OCI-LY1 (cell line): ENCODE data around the gene LHX2.

Source experiments
- H2AFZ ChIP-seq: fragments of 200-600 bp; sonication (generic), shearing (Covaris generic); 2 replicates; pipeline ENCODE4 v1.6.0; 2014; ENCODE audit warnings: antibody characterized with exemption, mild to moderate bottlenecking, low read length
- H3F3A ChIP-seq: fragments of 200-600 bp; sonication (generic), shearing (Covaris generic); 2 replicates; pipeline ENCODE4 v1.6.0; 2014; ENCODE audit warnings: mild to moderate bottlenecking, antibody characterized with exemption, low read length, moderate library complexity; ENCODE audit not compliant: insufficient read depth
- H3K27ac ChIP-seq: fragments of 200-600 bp; sonication (generic); 2 replicates; pipeline ENCODE4 v1.5.1; 2014; ENCODE audit warnings: low read length, mixed run types, mild to moderate bottlenecking, low read depth; ENCODE audit not compliant: poor library complexity, severe bottlenecking
- H3K27me3 ChIP-seq: fragments of 200-600 bp; sonication (generic); 2 replicates; pipeline ENCODE4 v1.6.0; 2014; ENCODE audit warnings: antibody characterized with exemption, mild to moderate bottlenecking, low read length, moderate library complexity; ENCODE audit not compliant: insufficient read depth
- H3K36me3 ChIP-seq: fragments of 200-600 bp; sonication (generic); 2 replicates; pipeline ENCODE4 v1.6.1; 2014; ENCODE audit warnings: mild to moderate bottlenecking, antibody characterized with exemption, low read length, moderate library complexity, mixed read lengths; ENCODE audit not compliant: insufficient read depth
- H3K4me1 ChIP-seq: fragments of 200-600 bp; sonication (generic); 2 replicates; pipeline ENCODE4 v1.5.1; 2014; ENCODE audit warnings: mild to moderate bottlenecking, low read length, moderate library complexity; ENCODE audit not compliant: insufficient read depth, severe bottlenecking
- H3K4me2 ChIP-seq: fragments of 200-600 bp; sonication (generic), shearing (Covaris generic); 2 replicates; pipeline ENCODE4 v1.6.1; 2014; ENCODE audit warnings: low read length
- H3K4me3 ChIP-seq: fragments of 200-600 bp; sonication (generic); 2 replicates; pipeline ENCODE4 v1.5.1; 2014; ENCODE audit warnings: low read length, low read depth, mild to moderate bottlenecking, mixed read lengths; ENCODE audit not compliant: poor library complexity, severe bottlenecking
- H3K79me2 ChIP-seq: fragments of 200-600 bp; shearing (Covaris generic); 2 replicates; pipeline ENCODE4 v1.6.1; 2016; ENCODE audit warnings: mixed run types, low read length, mixed read lengths; ENCODE audit not compliant: insufficient read depth
- H3K9ac ChIP-seq: fragments of 200-600 bp; sonication (generic), shearing (Covaris generic); 2 replicates; pipeline ENCODE4 v1.6.1; 2014; ENCODE audit warnings: mild to moderate bottlenecking, low read length, mixed read lengths
- H3K9me2 ChIP-seq: fragments of 200-600 bp; sonication (generic), shearing (Covaris generic); 2 replicates; pipeline ENCODE4 v1.6.1; 2014; ENCODE audit warnings: low read depth, mild to moderate bottlenecking, low read length, mixed read lengths
- H3K9me3 ChIP-seq: fragments of 200-600 bp; shearing (Covaris generic); 2 replicates; pipeline ENCODE4 v1.6.1; 2014; ENCODE audit warnings: low read length, mixed read lengths
- H4K20me1 ChIP-seq: fragments of 200-600 bp; sonication (generic), shearing (Covaris generic); 2 replicates; pipeline ENCODE4 v1.6.0; 2016; ENCODE audit warnings: mild to moderate bottlenecking, low read length; ENCODE audit not compliant: insufficient read depth
- EZH2 ChIP-seq: fragments of 200-600 bp; sonication (generic), shearing (Covaris generic); IDR thresholded peaks from 2 replicates; pipeline ENCODE4 v1.8.0; 2017; ENCODE audit warnings: borderline replicate concordance, mixed run types, mild to moderate bottlenecking, antibody characterized with exemption, low read length, moderate library complexity, mixed read lengths
- TF ChIP-seq, protein P1 (sequence below): fragments of 200-600 bp; sonication (generic), shearing (Covaris generic); IDR thresholded peaks from 2 replicates; pipeline ENCODE4 v1.5.1; 2017; ENCODE audit warnings: mild to moderate bottlenecking, antibody characterized with exemption, low read length, moderate library complexity, mixed read lengths

The LHX2 gene

DNA sequence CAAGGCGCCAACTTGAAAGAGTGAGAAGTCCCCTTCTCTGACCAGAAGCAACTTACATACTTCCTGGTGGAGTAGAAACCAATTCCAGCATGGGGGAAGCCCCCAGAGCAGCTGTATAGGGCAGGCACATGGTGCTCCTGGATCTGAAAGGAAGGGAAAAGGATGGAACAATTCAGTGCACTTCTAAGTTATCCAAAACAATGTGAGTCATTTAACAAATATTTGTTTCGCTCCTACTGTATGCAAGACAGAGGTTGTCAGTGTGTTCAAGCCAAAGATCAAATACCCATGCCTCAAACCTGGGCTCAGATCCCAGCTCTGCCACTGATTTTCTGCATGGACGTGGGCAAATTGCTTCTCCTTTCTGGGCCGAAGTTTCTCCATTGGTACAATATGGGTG is 67.1 kb downstream of the LHX2 start:
- no peaks in the 10 kb centered on the region for H4K20me1 ChIP-seq
- no peak overlapping the region for H2AFZ ChIP-seq
- H3K27ac ChIP-seq = no peak overlapping the region
- H3K27me3 ChIP-seq = no peaks in the 10 kb centered on the region
- no peak overlapping the region for H3K4me2 ChIP-seq
- no peaks in the 10 kb centered on the region for H3K4me1 ChIP-seq
- no peaks in the 10 kb centered on the region for H3K9me2 ChIP-seq
- H3K9me3 ChIP-seq = no peaks in the 10 kb centered on the region
- no peaks in the 10 kb centered on the region for H3K79me2 ChIP-seq
- no peak overlapping the region for H3K9ac ChIP-seq
- H3K36me3 ChIP-seq = no peaks in the 10 kb centered on the region
- H3K4me3 ChIP-seq = no peak overlapping the region
- no peaks in the 10 kb centered on the region for H3F3A ChIP-seq
- TF ChIP-seq, protein P1, sequence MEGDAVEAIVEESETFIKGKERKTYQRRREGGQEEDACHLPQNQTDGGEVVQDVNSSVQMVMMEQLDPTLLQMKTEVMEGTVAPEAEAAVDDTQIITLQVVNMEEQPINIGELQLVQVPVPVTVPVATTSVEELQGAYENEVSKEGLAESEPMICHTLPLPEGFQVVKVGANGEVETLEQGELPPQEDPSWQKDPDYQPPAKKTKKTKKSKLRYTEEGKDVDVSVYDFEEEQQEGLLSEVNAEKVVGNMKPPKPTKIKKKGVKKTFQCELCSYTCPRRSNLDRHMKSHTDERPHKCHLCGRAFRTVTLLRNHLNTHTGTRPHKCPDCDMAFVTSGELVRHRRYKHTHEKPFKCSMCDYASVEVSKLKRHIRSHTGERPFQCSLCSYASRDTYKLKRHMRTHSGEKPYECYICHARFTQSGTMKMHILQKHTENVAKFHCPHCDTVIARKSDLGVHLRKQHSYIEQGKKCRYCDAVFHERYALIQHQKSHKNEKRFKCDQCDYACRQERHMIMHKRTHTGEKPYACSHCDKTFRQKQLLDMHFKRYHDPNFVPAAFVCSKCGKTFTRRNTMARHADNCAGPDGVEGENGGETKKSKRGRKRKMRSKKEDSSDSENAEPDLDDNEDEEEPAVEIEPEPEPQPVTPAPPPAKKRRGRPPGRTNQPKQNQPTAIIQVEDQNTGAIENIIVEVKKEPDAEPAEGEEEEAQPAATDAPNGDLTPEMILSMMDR = no peak
- no peak for TF ChIP-seq EZH2

DNA sequence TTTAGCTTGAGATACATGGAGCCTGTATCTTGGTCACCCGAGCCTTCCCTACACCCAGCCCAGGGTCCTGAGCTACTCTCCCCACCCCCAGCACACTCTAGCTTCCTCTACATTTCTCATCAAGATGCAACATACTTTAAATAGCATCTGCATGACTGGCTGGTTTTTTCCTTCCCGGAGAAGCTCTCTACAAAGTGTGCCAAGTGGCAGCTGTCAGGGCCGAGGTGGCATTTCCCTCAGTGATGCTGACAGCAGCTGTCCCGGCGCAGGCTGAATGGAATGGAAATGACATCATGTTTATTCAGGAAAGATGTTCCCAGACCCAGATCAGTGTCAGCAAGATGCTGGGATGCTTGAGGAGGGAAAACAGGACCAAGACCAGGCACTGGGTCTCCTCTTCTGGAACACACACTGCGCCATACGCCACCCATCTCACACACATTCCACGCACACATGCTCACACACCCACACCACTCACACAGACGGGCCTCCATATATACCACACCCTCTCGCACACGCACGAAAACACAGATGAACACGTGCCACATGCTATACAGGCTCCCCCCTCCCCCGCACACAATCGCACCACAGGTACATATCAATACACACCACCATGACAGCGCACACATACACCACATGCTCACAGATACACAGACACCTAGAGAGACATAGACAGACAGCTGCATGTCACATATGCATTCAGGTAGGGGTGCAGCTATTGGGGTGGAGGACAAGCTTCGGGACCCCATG is 67.8 kb downstream of the LHX2 start:
- no peaks in the 10 kb centered on the region for H3K27me3 ChIP-seq
- no peak overlapping the region for H3K4me3 ChIP-seq
- no peak overlapping the region for H2AFZ ChIP-seq
- H3K4me2 ChIP-seq = no peak overlapping the region
- H3K36me3 ChIP-seq = no peaks in the 10 kb centered on the region
- no peak overlapping the region for H3K27ac ChIP-seq
- H3K9me2 ChIP-seq = no peaks in the 10 kb centered on the region
- H3K4me1 ChIP-seq = no peaks in the 10 kb centered on the region
- no peak overlapping the region for H3K9ac ChIP-seq
- H3F3A ChIP-seq = no peaks in the 10 kb centered on the region
- no peaks in the 10 kb centered on the region for H3K9me3 ChIP-seq
- H4K20me1 ChIP-seq = no peaks in the 10 kb centered on the region
- TF ChIP-seq, protein P1 = no peak
- no peak for TF ChIP-seq EZH2
- no peaks in the 10 kb centered on the region for H3K79me2 ChIP-seq

DNA sequence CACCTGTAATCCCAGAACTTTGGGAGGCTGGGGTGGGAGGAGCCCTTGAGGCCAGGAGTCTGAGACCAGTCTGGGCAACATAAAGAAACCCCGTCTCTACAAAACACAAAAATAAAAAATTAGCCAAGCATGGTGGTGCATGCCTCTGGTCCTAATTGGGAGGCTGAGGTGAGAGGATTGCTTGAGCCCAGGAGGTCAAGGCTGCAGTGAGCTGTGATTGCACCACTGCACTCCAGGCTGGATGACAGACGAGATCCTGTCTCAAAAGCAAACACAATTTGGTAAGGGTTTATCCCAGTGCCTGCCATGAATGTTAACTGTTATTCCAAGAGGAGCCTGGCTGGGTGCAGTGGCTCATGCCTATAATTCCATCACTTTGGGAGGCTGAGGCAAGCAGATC is 71.1 kb downstream of the LHX2 start:
- no peaks in the 10 kb centered on the region for H3K9me2 ChIP-seq
- no peak overlapping the region for H3K4me3 ChIP-seq
- TF ChIP-seq, protein P1 = no peak
- TF ChIP-seq EZH2 = no peak
- no peaks in the 10 kb centered on the region for H3K27me3 ChIP-seq
- no peaks in the 10 kb centered on the region for H3K9me3 ChIP-seq
- no peaks in the 10 kb centered on the region for H3K4me1 ChIP-seq
- no peaks in the 10 kb centered on the region for H3K36me3 ChIP-seq
- no peaks in the 10 kb centered on the region for H4K20me1 ChIP-seq
- H3K4me2 ChIP-seq = no peak overlapping the region
- H3F3A ChIP-seq = no peaks in the 10 kb centered on the region
- no peak overlapping the region for H2AFZ ChIP-seq
- no peaks in the 10 kb centered on the region for H3K79me2 ChIP-seq
- H3K27ac ChIP-seq = no peak overlapping the region
- H3K9ac ChIP-seq = no peak overlapping the region
